Endothelial cell (in vitro differentiated cells): ENCODE results near the gene TEDC1. TPM values are rescaled to one million over a fixed set of nuclear protein-coding genes. Genes with fewer than 3 reads are reported as not detected.

Experiments used
- DNase-seq: peaks from one replicate; pipeline ENCODE4 v3.0.0; 2021; ENCODE audit warnings: low spot score
- H3K27ac Mint-ChIP-seq: one replicate; pipeline ENCODE4 v1.8.0; 2021; ENCODE audit warnings: mixed read lengths, inconsistent platforms; ENCODE audit not compliant: unreplicated experiment
- H3K27me3 Mint-ChIP-seq: one replicate; pipeline ENCODE4 v1.8.0; 2021; ENCODE audit warnings: mild to moderate bottlenecking, moderate library complexity, mixed read lengths, inconsistent platforms; ENCODE audit not compliant: unreplicated experiment
- H3K36me3 Mint-ChIP-seq: one replicate; pipeline ENCODE4 v1.8.0; 2021; ENCODE audit warnings: mild to moderate bottlenecking, low read depth, mixed read lengths, inconsistent platforms; ENCODE audit not compliant: unreplicated experiment
- H3K4me1 Mint-ChIP-seq: one replicate; pipeline ENCODE4 v1.8.0; 2021; ENCODE audit warnings: mild to moderate bottlenecking, mixed read lengths, inconsistent platforms; ENCODE audit not compliant: unreplicated experiment
- H3K4me3 Mint-ChIP-seq: one replicate; pipeline ENCODE4 v1.8.0; 2021; ENCODE audit warnings: mild to moderate bottlenecking, mixed read lengths, inconsistent platforms; ENCODE audit not compliant: unreplicated experiment
- H3K9me3 Mint-ChIP-seq: one replicate; pipeline ENCODE4 v1.8.0; 2021; ENCODE audit warnings: mixed read lengths, inconsistent platforms; ENCODE audit not compliant: unreplicated experiment
- total RNA-seq: library from RNA; stranded (reverse); fragmentation: NEBNext Ultra II Directional; extraction: Animal tissue kit (Norgen Biotek cat#: 25700); gene quantifications from one replicate; pipeline ENCODE4 v1.2.1, GENCODE V29; 2021; ENCODE audit not compliant: unreplicated experiment
- TF ChIP-seq, protein P1 (sequence below): fragments of 200-600 bp; sonication (generic); IDR thresholded peaks from one replicate; pipeline ENCODE4 v1.5.0; 2021; ENCODE audit warnings: antibody characterized with exemption; ENCODE audit not compliant: unreplicated experiment

Gene TEDC1
- total RNA-seq, 1 donor from 2014 or later = 11.5 TPM

DNA sequence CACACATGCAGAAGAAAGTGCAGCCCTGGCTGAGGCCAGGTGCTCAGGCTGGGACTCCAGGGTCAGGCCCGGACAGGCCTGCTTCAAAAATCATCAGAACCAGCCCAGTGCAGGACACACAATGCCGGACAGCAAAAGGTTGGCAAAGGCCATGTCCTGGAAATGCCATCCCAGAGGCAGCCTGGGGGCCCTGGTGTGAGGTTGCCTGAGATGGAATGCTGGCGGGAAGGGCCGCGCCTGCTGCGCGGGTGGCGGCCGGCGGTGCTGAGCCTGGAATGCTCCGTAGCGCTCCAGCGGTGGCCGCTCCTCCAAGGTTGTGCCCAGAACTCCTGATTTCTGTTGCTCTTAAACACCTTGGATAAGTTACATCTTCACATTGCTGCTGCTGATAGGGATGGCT, 38.1 kb upstream of the TEDC1 start:
- H3K27me3 Mint-ChIP-seq = peaks cover 12% of the 10 kb centered on the region
- no peaks in the 10 kb centered on the region for H3K9me3 Mint-ChIP-seq
- peaks cover 17% of the 10 kb centered on the region for H3K36me3 Mint-ChIP-seq
- no peaks in the 10 kb centered on the region for H3K4me1 Mint-ChIP-seq
- no peak for DNase-seq
- TF ChIP-seq, protein P1, sequence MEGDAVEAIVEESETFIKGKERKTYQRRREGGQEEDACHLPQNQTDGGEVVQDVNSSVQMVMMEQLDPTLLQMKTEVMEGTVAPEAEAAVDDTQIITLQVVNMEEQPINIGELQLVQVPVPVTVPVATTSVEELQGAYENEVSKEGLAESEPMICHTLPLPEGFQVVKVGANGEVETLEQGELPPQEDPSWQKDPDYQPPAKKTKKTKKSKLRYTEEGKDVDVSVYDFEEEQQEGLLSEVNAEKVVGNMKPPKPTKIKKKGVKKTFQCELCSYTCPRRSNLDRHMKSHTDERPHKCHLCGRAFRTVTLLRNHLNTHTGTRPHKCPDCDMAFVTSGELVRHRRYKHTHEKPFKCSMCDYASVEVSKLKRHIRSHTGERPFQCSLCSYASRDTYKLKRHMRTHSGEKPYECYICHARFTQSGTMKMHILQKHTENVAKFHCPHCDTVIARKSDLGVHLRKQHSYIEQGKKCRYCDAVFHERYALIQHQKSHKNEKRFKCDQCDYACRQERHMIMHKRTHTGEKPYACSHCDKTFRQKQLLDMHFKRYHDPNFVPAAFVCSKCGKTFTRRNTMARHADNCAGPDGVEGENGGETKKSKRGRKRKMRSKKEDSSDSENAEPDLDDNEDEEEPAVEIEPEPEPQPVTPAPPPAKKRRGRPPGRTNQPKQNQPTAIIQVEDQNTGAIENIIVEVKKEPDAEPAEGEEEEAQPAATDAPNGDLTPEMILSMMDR = no peak
- no peak overlapping the region for H3K4me3 Mint-ChIP-seq
- no peak overlapping the region for H3K27ac Mint-ChIP-seq

DNA sequence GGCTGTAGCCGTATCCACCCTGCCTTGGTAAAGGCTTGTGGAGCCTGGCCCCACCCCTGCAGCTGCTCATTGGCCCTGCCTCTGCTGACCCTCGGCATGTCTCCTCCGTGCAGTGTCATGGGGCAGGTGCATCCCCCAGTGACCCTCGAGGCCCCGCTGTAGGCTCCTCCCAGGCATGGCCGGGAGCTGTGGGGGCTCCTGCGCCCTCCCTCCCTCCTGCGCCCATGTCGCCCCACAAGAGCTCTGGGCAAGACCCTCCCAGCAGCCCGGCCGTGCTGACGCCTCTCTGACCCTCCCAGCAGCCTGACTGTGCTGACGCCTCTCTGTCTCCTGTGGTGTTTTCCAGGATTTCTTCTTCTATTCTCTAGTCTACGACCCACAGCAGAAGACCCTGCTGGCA, 37.2 kb upstream of the TEDC1 start:
- H3K4me1 Mint-ChIP-seq = no peaks in the 10 kb centered on the region
- H3K36me3 Mint-ChIP-seq = peaks cover 17% of the 10 kb centered on the region
- no peak overlapping the region for H3K27ac Mint-ChIP-seq
- H3K4me3 Mint-ChIP-seq = no peak overlapping the region
- H3K9me3 Mint-ChIP-seq = no peaks in the 10 kb centered on the region
- no peak for DNase-seq
- peaks cover 8% of the 10 kb centered on the region for H3K27me3 Mint-ChIP-seq
- TF ChIP-seq, protein P1 = no peak

DNA sequence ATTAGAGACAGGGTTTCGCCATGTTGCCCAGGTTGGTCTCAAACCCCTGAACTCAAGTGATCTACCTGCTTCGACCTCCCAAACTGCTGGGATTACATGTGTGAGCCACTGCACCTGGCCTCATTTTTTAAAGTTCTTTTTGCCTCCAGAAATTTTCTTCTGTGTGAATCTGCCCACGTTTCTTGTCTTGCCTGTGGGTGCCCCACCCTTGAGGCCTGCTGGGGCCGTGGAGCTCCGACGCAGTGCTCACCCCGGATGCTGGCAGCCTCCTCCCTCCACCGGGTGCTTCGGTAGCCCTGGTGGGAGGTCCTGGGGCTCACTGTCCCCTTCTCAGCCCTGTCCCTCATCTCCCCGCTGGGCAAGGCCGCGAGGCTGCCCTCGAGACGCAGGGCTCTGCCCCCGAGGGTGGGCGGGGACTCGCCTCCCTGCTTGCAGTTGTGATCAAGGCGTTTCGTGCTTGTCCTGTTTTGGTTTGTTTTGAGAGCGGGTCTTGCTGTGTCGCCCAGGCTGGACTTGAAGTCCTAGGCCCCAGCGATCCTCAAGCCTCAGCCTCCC, 35.9 kb upstream of the TEDC1 start:
- no peak overlapping the region for H3K4me3 Mint-ChIP-seq
- no peaks in the 10 kb centered on the region for H3K4me1 Mint-ChIP-seq
- no peak overlapping the region for H3K27ac Mint-ChIP-seq
- no peaks in the 10 kb centered on the region for H3K9me3 Mint-ChIP-seq
- peaks cover 8% of the 10 kb centered on the region for H3K27me3 Mint-ChIP-seq
- TF ChIP-seq, protein P1 = no peak
- H3K36me3 Mint-ChIP-seq = peaks cover 17% of the 10 kb centered on the region
- no peak for DNase-seq

DNA sequence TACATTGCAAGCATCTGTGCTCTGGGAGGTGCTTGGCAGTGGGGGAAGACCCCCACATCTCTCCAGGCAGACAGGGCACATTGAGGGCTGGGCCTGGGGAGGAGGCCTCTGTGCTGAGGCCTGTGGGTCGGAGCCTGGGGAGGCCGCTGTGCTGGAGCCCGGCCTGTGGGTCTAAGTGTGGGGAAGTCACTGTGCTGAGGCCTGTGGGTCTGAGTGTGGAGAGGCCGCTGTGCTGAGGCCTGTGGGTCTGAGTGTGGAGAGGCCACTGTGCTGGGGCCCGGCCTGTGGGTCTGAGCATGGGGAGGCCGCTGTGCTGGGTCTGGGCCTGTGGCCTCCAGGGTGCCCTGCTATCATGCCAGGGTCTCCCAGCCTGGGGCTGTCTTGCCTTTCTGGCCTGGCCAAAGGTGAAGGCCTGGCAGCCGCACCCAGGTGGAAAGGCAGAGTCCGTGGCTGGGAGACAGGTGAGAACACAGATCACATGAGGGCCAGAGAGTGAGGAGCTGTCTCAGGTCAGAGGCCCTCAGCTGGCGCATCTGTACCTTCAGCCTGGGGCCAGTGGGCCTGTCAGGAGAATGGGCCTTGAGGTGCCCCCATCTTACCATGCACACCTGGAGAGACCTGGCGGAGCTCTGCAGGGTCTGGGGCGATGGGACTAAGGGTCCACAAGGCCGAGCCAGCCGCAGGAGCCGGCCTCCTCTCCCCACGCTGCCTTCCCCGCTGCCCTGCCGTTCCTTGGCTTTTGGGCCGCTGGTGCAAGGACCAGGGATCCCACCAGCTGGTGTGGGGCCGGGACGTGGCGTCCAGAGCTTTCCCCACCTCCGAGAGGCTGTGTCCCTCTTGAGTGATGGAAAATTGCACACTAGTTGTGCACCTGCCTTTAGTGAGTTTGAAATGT, 35.0 kb upstream of the TEDC1 start:
- no peak for DNase-seq
- TF ChIP-seq, protein P1 = no peak
- Mint-ChIP-seq H3K4me3 (no peak overlapping the region), H3K36me3 (peaks cover 17% of the 10 kb centered on the region), H3K9me3 (no peaks in the 10 kb centered on the region), H3K27me3 (peaks cover 13% of the 10 kb centered on the region), H3K4me1 (no peaks in the 10 kb centered on the region), H3K27ac (no peak overlapping the region)
